ENCODE data around the gene SVIP.

SVIP gene

DNA sequence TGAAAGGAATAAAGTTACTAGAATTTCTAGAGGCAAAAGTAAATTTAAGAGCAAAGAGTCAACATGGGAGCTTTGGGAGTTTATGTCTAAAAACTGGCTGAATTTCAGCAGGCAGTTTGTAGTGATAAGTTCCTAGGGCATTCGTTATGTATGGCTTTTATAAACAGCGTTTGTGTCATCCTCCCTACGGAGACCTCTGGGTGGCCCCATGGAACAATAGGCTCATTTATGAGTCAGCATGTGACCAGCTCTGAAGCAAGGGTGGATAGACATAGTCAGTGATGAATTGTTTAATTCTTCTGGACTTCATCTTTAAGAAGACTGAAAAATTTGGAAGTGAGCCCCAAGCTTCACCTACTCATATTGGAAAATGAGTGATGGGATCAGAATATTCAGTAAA lies 37.1 kb downstream of the SVIP start:
- no peak for DNase-seq (ENCODE audit: low read depth)

DNA sequence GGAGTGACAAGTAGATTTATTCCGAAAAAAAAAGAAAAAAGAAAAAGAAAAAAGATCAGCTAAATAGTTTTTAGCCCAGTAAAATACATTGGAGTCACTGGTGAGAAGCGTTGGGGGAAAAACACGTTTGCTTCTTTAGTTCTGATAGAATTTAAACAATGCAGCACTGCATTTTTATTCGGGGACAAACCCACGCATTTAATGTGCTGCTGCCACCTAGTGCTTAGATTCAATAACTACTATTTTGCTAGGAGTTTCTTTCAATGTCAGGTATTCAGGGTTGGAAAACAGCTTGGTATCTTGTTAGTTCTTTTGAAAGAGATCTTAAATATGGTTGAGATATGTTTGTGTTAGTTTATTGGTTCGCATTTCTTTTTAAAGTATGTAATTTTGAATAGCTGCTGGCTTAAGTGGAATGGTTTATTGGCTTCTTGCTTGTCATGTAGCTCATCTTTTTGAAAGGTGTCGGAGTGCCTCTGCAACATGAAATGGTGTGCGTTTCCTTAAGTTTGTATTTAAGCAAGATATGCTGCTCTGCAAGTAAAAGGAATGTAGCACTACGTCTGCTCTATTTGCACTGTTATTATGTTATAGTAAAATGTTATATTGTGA lies 41.9 kb downstream of the SVIP start:
- no peak for DNase-seq (ENCODE audit: low read depth)

DNA sequence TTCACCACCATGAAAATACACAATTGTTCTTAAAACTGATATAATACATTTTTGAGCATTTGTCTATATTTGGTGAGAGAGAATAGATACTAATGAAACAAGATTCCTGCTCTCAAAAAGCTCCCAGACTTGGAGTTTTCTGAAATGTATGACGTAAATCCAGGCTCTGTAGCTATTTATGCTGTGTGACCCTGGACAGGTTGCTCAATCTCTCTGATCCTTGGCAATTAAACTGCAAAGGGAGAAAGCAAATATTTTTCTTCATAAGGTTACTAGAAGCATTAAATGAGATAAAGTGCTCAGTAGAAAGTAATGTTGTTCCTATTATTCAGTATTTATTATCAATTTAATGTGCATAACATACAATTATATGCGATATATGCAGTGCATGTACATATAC lies 42.5 kb downstream of the SVIP start:
- no peak for DNase-seq (ENCODE audit: low read depth)

DNA sequence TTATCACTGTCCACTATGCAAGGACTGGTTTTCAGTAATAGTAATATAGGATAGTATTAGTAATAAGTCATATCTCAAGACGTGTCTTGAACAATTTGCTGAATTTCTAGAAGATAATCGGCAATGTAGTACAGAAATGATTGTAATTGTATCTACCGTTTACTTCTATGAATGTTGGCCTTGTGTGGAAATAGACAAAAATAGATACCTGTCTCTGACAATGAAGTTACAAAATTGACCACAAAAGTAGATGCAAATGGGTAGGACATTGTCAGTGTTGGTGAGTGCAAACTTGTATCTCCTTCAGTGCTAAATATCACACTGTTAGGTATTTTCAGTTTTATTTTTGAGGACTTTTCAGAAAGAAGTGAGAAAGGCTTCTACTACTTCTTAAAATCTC lies 43.1 kb downstream of the SVIP start:
- DNase-seq (ENCODE audit: low read depth): no peak

DNA sequence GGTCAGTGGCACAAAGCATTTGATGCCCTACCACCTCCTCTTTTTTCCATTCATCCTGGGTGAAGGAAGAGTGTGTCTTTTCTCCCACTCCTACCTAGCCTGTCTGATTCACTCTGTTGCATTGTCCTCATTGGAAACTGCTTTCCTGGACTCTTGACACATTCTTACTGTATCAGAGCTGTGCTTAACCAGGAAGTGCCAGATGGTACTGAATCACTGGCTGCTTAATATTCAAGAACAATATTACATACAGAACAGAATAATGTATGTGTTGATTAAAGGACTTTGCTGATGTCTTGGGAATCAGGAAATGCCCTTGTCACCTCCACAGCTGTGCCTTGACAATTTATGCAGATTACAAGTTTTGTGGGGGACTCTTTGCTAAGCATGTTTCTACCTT lies 44.4 kb downstream of the SVIP start:
- DNase-seq (ENCODE audit: low read depth): no peak

DNA sequence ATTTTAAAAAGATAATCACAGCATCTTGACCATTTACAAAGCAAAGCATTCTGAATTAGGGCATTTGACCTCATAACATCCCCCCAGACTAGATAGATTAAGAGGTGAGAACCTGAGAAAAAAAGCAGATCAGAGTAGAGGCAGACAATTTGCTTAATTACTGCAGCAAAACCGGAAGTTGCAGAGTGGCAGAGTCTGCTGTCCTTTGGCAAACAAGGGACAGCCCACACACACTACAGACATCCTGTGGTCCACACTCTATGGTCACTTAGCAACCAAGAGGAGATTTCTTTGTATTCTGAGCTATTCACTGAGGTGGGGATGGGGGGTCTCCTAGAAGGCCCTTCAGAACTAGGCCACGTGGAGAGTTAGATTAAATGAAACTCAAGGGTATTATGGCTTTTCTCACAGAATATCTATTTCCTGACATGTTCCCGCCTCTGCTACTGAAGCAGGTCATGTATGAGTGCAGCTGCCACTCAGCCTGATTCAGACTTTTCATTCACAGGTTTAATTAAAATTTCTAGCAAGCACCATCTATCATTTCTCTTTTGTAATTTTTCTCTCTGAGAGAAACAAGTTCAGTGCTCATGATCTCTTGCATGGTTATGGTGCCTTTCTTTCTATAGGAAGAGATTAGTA lies 48.5 kb downstream of the SVIP start:
- no peak for DNase-seq (ENCODE audit: low read depth)

DNA sequence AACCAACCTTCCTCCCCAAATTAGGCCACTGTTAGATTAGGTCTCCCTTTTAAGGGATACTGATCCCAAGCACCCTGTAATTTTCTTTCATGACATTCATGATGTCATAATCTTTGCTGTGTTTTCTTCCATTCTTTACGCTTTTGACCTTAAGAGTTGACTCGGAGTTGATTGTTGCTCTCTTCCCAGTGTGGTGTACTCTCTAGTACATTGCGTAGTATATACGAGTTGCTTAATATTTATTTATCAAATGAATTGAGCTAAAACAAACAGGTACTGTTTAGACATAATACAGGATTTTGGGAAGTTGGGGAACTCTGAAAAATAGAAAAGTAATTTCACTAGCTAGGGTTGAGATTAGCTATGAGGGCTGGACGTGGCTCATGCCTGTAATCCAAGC lies 49.8 kb downstream of the SVIP start:
- DNase-seq (ENCODE audit: low read depth): no peak

DNA sequence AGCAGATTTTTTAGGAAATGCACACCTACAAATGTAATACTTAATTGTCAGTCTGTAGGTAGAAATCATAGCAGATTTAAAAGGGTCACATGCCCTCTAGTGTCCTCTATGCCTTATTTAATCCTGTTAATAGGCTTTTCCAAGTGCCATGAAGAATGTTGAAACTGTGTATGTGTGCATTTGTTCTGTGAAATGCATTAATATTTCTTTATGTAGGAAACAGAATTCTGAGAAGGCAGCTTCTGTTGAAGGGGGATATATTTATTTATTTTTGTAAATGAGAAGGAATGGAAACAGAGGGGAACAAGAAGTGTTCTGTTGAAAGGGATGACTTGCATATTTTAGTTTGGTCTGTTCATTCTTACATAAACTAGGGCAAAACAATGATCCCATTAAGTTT lies 51.0 kb downstream of the SVIP start:
- no peak for DNase-seq (ENCODE audit: low read depth)

DNA sequence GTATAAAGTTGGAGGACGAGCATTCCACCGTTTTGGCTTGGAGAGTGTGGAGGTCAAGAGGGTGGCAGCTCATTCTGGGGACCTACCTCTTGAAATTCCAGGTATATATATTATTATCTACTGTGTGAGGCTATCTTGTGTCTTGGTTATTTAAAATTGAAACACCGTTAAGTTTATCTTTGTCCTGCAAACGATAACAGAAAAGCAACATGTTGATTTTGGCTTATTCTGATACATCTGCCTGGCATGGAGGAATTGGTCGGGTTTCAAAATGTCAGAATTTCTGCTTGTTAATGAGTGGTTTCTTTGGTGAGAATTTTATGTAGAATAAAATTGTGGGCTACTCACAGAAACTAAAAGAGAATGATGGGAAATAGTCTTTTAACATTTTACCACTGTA lies 54.4 kb downstream of the SVIP start:
- no peak for DNase-seq (ENCODE audit: low read depth)

DNA sequence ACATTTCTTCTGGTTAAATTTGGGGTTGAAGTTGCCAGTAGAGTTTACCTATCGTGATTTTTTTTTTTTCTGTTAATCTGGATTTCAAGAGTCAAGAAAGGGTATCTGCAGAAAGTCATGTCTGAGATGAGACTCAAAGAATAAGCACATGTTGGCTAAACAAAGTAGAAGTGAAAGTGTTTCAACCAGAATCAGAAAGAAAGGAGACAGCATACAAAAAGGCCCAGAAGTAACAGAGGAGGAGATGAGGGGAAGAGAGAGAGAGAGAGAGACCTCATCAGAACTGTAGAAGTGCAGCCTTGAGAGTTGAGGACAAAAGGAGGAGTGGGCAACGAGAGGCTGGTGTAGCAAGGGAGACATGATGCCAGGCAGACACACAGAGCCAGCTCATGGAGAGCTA lies 54.9 kb downstream of the SVIP start:
- DNase-seq (ENCODE audit: low read depth): no peak

DNA sequence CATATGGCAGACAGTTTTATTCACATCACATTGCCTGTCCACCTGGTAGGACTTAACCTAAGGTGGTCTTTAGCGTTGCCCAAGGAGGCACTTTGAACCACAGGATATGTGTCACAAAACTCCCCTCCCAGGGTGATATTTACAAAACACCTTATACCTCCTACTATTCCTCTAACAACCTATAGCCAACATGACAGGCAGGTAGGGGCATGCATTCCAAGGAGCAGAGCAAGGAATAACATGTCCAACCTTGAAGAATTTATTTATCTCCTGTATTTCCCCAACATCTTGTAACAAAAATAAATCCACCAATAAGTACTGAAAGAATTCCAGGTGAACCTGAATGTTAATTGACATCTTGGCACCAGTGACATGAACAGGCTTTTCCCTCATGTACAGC lies 60.5 kb downstream of the SVIP start:
- DNase-seq (ENCODE audit: low read depth): no peak
